ENCODE measurements around the gene MEX3C.
A peak's percentile ranks its signal among the peaks of the same experiment; 100 is the strongest.

Gene MEX3C

GRCh38 chr18:51137891-51138290 lies 59.6 kb downstream of the MEX3C start:
- TF ChIP-seq CTCF (IDR thresholded peaks at IDR 0.05; ENCODE audit: low read depth, low read length) = no peak
- no peak for DNase-seq (ENCODE audit: extremely low read depth, low read depth)

GRCh38 chr18:51137026-51137729 lies 60.3 kb downstream of the MEX3C start:
- no peak for TF ChIP-seq CTCF (IDR thresholded peaks at IDR 0.05; ENCODE audit: low read depth, low read length)
- no peak for DNase-seq (ENCODE audit: extremely low read depth, low read depth)

- DNase-seq (ENCODE audit: extremely low read depth, low read depth) = no peak
- 0 out of 2 replicates have a peak, but pooled peaks have one; percentile 1 for TF ChIP-seq CTCF (IDR thresholded peaks at IDR 0.05; ENCODE audit: low read depth, low read length)
Observed at GRCh38 chr18:51135795-51136194, 61.7 kb downstream of the MEX3C start.

- no peak for TF ChIP-seq CTCF (IDR thresholded peaks at IDR 0.05; ENCODE audit: low read depth, low read length)
- DNase-seq (ENCODE audit: extremely low read depth, low read depth) = peak; percentile 7
Observed at GRCh38 chr18:51135364-51135763, 62.1 kb downstream of the MEX3C start.

- TF ChIP-seq CTCF (IDR thresholded peaks at IDR 0.05; ENCODE audit: low read depth, low read length) = no peak
- no peak for DNase-seq (ENCODE audit: extremely low read depth, low read depth)
Observed at GRCh38 chr18:51134721-51135120, 62.8 kb downstream of the MEX3C start.

GRCh38 chr18:51133580-51134160 lies 63.8 kb downstream of the MEX3C start:
- TF ChIP-seq CTCF (IDR thresholded peaks at IDR 0.05; ENCODE audit: low read depth, low read length) = no peak

GRCh38 chr18:51132256-51132935 lies 65.1 kb downstream of the MEX3C start:
- no peak for TF ChIP-seq CTCF (IDR thresholded peaks at IDR 0.05; ENCODE audit: low read depth, low read length)

More at GRCh38 chr18:51133580-51134160, 63.8 kb downstream of the MEX3C start:
- DNase-seq (ENCODE audit: extremely low read depth, low read depth) = no peak

More at GRCh38 chr18:51132256-51132935, 65.1 kb downstream of the MEX3C start:
- no peak for DNase-seq (ENCODE audit: extremely low read depth, low read depth)

Measured in AG09319 (cell line).